Measurements from ENCODE around the gene PDZD7.

Gene PDZD7

DNA sequence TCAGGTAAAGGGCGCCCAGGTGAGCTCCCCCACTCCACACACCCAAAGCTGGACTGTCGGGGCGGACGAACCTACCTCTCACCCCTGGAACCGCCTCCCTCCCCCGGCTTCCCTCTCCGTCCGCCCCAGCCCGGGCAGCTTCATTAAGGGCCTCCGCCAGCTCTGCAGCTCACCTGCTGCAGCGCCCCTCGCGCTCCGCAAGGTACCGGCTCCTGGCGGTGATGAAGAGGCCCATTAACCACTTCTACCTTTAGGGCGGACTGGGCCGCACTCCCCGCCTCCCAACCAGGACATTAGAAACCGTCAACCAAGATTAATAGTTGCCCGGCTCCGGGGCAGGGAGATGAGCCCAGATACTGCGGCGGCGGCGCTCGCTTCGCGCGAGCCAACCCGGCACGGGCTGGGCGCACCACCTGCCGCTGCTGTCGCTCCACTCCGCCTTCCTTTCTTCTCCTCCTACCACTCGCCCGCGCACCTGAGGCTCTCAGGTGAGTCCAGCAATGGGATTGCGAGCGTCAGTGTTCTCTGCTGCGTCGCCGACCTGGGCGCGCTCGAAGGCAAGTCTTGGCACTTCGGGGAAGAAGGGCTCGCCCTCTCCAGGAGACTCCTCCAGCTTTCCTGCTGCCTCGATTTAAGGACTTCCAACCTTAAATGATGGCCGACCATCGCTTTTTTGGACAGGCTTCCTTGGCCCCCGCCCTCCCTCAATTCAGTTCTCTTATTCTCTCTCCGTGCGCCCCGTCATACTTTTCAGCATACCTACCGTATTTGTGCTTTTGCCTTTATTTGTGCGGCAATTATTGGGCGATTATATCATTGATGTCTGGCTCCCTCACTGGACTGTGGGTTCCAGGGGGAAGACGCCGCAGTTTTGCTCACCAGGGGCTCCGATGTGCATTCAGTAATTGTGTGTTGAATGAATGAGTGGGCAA lies 17.3 kb upstream of the PDZD7 start:
- no peak for DNase-seq (ENCODE audit: low spot score)
- TF ChIP-seq, protein P1, sequence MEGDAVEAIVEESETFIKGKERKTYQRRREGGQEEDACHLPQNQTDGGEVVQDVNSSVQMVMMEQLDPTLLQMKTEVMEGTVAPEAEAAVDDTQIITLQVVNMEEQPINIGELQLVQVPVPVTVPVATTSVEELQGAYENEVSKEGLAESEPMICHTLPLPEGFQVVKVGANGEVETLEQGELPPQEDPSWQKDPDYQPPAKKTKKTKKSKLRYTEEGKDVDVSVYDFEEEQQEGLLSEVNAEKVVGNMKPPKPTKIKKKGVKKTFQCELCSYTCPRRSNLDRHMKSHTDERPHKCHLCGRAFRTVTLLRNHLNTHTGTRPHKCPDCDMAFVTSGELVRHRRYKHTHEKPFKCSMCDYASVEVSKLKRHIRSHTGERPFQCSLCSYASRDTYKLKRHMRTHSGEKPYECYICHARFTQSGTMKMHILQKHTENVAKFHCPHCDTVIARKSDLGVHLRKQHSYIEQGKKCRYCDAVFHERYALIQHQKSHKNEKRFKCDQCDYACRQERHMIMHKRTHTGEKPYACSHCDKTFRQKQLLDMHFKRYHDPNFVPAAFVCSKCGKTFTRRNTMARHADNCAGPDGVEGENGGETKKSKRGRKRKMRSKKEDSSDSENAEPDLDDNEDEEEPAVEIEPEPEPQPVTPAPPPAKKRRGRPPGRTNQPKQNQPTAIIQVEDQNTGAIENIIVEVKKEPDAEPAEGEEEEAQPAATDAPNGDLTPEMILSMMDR (IDR thresholded peaks at IDR 0.05; ENCODE audit: borderline replicate concordance, control extremely low read depth, extremely low read depth, insufficient read depth, missing control alignments) = no peak
- in situ Hi-C loops (cut with MboI; ENCODE audit: low sequenced_read_pairs, unreplicated experiment) = no loop called here

- DNase-seq (ENCODE audit: low spot score) = no peak
- in situ Hi-C loops (cut with MboI; ENCODE audit: low sequenced_read_pairs, unreplicated experiment) = no loop called here
- TF ChIP-seq, protein P1 (IDR thresholded peaks at IDR 0.05; ENCODE audit: borderline replicate concordance, control extremely low read depth, extremely low read depth, insufficient read depth, missing control alignments) = no peak
These were observed 16.3 kb upstream of the PDZD7 start for GRCh38 chr10:101047268-101047667.

DNA sequence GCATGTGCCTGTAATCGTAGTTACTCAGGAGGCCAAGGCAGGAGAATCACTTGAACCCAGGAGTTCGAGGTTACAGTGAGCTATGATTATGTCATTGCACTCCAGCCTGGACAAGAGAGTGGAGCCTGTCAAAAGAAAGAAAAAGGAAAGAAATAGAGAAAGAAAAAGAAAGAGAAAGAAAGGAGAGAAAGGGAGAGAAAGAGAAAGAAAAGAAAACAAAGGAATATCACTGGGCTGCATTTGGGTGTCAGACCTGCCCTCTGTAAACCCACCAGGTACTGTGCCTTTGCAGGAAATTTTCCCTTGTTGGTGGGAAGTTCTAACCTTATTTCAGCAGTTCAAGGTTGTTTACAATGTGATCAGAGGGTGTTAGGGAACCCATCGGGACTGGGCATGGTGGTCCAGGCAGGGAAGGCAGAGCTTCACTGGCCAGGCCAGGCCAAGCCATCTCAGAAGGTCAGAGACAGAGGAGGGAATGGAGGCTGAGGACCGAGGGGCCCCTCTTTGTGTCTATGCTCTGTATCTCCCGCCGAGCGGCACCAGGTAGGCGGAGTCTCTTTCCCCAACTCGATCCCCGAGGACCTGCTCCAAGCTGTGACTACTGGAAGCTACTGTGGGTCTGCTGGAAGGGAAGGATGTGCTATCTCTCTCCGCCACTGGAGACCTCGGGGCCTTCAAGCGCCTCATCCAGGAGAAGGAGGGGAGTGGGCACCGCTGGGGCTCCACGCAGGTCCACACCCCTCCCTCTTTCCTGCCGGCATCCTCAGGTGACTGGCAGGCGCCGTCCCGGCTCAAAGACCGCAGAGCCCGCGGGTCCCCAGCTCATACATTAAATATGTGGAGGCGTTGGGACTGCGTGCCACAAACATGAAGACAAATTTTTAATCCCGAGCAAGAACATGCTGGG lies 15.7 kb upstream of the PDZD7 start:
- in situ Hi-C loops (cut with MboI; ENCODE audit: low sequenced_read_pairs, unreplicated experiment) = no loop called here
- no peak for DNase-seq (ENCODE audit: low spot score)
- TF ChIP-seq, protein P1 (IDR thresholded peaks at IDR 0.05; ENCODE audit: borderline replicate concordance, control extremely low read depth, extremely low read depth, insufficient read depth, missing control alignments) = no peak

GRCh38 chr10:101044117-101044516 lies 13.2 kb upstream of the PDZD7 start:
- in situ Hi-C loops (cut with MboI; ENCODE audit: low sequenced_read_pairs, unreplicated experiment) = no loop called here
- DNase-seq (ENCODE audit: low spot score) = no peak

GRCh38 chr10:101043363-101043707 lies 12.4 kb upstream of the PDZD7 start:
- TF ChIP-seq, protein P1 (IDR thresholded peaks at IDR 0.05; ENCODE audit: borderline replicate concordance, control extremely low read depth, extremely low read depth, insufficient read depth, missing control alignments) = no peak
- in situ Hi-C loops (cut with MboI; ENCODE audit: low sequenced_read_pairs, unreplicated experiment) = no loop called here
- DNase-seq (ENCODE audit: low spot score) = no peak

More at GRCh38 chr10:101044117-101044516, 13.2 kb upstream of the PDZD7 start:
- TF ChIP-seq, protein P1 (IDR thresholded peaks at IDR 0.05; ENCODE audit: borderline replicate concordance, control extremely low read depth, extremely low read depth, insufficient read depth, missing control alignments) = no peak

DNA sequence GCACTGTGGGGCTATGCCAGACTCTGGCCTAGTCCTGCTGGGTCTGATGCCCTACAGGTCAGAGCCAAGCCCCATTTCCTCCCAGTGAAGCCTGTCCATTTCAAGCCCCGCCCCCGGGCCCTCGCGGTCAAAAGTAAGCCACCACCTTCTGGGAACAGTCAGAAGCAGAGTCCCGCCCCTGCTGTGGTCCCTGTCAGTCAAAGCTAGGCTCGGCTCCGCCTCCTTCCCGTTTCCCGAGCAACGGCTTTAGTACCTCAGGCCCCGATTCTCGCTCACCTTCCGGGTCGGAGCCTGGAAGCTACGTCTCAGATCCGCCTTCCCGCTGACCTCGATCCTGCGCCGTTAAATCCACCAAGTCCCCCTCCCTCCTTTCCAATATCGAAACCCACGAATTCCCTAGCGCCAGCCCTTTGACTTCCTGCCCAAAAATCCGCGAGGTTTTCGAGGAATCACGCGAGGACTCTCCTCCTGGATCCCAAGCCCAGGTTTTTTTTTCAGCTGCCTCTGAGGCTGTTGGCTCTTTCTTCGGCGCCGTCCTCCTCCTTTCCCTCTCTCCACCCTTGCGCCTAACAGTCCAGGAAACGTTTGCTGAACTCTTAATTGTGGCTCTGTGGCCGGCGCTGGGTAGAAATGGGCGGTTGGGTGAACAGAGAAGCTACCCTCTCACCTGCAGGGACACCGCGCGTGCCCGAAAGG lies 11.9 kb upstream of the PDZD7 start:
- TF ChIP-seq, protein P1 (IDR thresholded peaks at IDR 0.05; ENCODE audit: borderline replicate concordance, control extremely low read depth, extremely low read depth, insufficient read depth, missing control alignments) = no peak
- in situ Hi-C loops (cut with MboI; ENCODE audit: low sequenced_read_pairs, unreplicated experiment) = no loop called here
- peak; percentile 95 for DNase-seq (ENCODE audit: low spot score)

Measured in GM13976 (cell line).